ENCODE results near the gene MRPL49. TPM values are rescaled to one million over a fixed set of nuclear protein-coding genes. Genes with fewer than 3 reads are reported as not detected.
"Not testable (repeated sequence)": the region's sequence is repeated elsewhere in the genome, so short reads cannot be mapped to it uniquely, and the experiment has no call there.

MRPL49 gene
- total and polyA plus RNA-seq, 2 of the 8 experiments (the other 6 are each of a cell fraction or from before 2014, with no cell fraction given), result 54.0 to 84.8 TPM

DNA sequence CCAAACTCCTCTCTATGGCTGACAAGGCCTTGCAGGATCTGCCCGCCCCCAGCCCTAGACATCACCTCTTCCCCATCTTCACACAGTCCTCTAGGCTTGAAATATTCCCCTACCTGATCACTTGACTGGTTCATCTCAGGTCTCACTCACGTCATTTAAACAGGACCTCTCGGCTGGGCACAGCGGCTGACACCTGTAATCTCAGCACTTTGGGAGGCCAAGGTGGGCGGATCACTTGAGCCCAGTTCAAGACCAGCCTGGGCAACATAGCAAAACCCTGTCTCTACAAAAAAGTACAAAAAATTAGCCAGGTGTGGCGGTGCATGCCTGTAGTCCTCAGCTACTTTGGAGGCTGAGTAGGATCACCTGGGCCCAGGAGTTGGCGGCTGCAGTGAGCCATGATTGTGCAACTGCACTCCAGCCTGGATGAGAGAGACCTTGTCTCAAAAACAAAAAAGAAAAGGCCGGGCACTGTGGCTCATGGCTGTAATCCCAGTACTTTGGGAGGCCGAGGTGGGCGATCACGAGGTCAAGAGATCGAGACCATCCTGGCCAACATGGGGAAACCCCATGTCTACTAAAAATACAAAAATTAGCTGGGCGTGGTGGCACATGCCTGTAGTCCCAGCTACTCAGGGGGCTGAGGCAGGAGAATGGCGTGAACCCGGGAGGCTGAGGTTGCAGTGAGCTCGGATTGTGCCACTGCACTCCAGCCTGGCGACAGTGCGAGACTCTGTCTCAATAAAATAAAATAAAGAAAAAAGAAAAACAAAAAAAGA, 3.0 kb upstream of the MRPL49 start:
- H3K36me3 ChIP-seq (ENCODE audit: control insufficient read depth in 2 of 4, insufficient read depth in 4 of 4, low read length in 3 of 4), result peaks cover 11 to 35% (median 18%) of the 10 kb centered on the region in 4 experiments
- not testable (repeated sequence) for H3K9me3 ChIP-seq (ENCODE audit: insufficient read depth in 2 of 2, low read depth in 1 of 2, low read length in 1 of 2); H3K23ac ChIP-seq (ENCODE audit: insufficient read length); FAIRE-seq; H2BK5ac ChIP-seq (ENCODE audit: low read depth, low read length); H4K91ac ChIP-seq (replicated peaks; ENCODE audit: insufficient read length, low read length); H2AK5ac ChIP-seq (ENCODE audit: low read depth, low read length); H2BK12ac ChIP-seq (ENCODE audit: low read depth, low read length); DNase-seq (ENCODE audit: low read depth in 1 of 2, low spot score in 2 of 2); H2BK15ac ChIP-seq (ENCODE audit: low read length); H3K23me2 ChIP-seq (ENCODE audit: low read depth, low read length); H4K8ac ChIP-seq (ENCODE audit: extremely low read depth, insufficient read depth, low read length); H3K18ac ChIP-seq (ENCODE audit: extremely low read depth, low read length); H2AFZ ChIP-seq (ENCODE audit: low read length); H3K4me2 ChIP-seq (ENCODE audit: insufficient read depth in 1 of 2, low read depth in 2 of 2, low read length in 2 of 2); H4K5ac ChIP-seq (ENCODE audit: insufficient read length, low read depth, low read length); H3K4me3 ChIP-seq (ENCODE audit: extremely low read depth in 1 of 4, insufficient read depth in 2 of 4, low read depth in 3 of 4, low read length in 4 of 4); H3K14ac ChIP-seq (ENCODE audit: insufficient read length); H3K27ac ChIP-seq (ENCODE audit: low read depth, low read length); H2BK20ac ChIP-seq (ENCODE audit: low read length); H3K4ac ChIP-seq (replicated peaks; ENCODE audit: insufficient read length, low read depth, low read length); H3K9ac ChIP-seq (replicated peaks in 1 of 4; ENCODE audit: extremely low read depth in 1 of 4, low read depth in 3 of 4, low read length in 3 of 4); H3K56ac ChIP-seq (replicated peaks; ENCODE audit: insufficient read length, low read depth, low read length); H3K27me3 ChIP-seq (replicated peaks in 1 of 4; ENCODE audit: control insufficient read depth in 3 of 4, extremely low read depth in 1 of 4, insufficient read depth in 3 of 4, low read length in 3 of 4); H2BK120ac ChIP-seq (replicated peaks; ENCODE audit: low read depth, low read length); H4K20me1 ChIP-seq (replicated peaks in 1 of 2; ENCODE audit: control insufficient read depth in 1 of 2, insufficient read depth in 2 of 2, low read length in 2 of 2)
- peaks cover 13% of the 10 kb centered on the region for H3K79me1 ChIP-seq (ENCODE audit: low read depth, low read length)
- peaks cover 6 to 36% of the 10 kb centered on the region in 2 experiments for H3K79me2 ChIP-seq (ENCODE audit: control insufficient read depth in 1 of 2, insufficient read depth in 2 of 2, low read length in 2 of 2)
- peak; percentile 17; the same call in 1 of the 2 replicates for TF ChIP-seq POLR2AphosphoS5 (IDR thresholded peaks at IDR 0.05; ENCODE audit: low read depth, low read length)
- ChIA-PET CTCF (ENCODE audit: partially characterized antibody) (interaction anchor here (0.6 to 2.2 kb wide), 15 partner anchors 8 to 271 kb away, joined by 3 to 12 read pairs (median 3); partner anchors contain the start of gene POLA2), POLR2A (ENCODE audit: partially characterized antibody) (interaction anchor here (1.0 to 17.4 kb wide), 12 partner anchors 10 to 482 kb away, joined by 3 to 305 read pairs (median 6); partner anchors contain the start of genes CAPN1, SYVN1 and VPS51)
- WGBS, 2 experiments (ENCODE audit: extremely low coverage in 1 of 2, insufficient coverage in 1 of 2, insufficient read length in 1 of 2, insufficient replicate concordance in 2 of 2, low coverage in 1 of 2, low lambda C conversion rate in 2 of 2, missing lambda C conversion rate in 1 of 2), result 94% methylated on average over 18 of the region's 18 CpGs; no CpG with 5 or more reads in 1 of the 2 experiments
- peaks cover 0 to 13% (median 8%) of the 10 kb centered on the region in 4 experiments; a peak in 6 of 7 replicates for H3K4me1 ChIP-seq (replicated peaks in 1 of 4; ENCODE audit: control insufficient read depth in 3 of 4, insufficient read depth in 4 of 4, low read length in 3 of 4)

Data from H1 (cell line).